Fibroblast of pulmonary artery (primary cell): Measurements from ENCODE around the gene SHC1.
A peak's percentile ranks its signal among the peaks of the same experiment; 100 is the strongest.

Source experiments
- DNase-seq: peaks from one replicate; pipeline ENCODE4 v3.0.0-alpha.2; 2010; ENCODE audit warnings: low read depth
- H3K4me3 ChIP-seq: replicated peaks from 2 replicates; pipeline ENCODE4 v1.5.1; 2011; ENCODE audit warnings: low read depth, mild to moderate bottlenecking, control low read depth, low read length, moderate library complexity
- TF ChIP-seq, protein P1 (sequence below): IDR thresholded peaks from 2 replicates; pipeline ENCODE4 v1.5.1; 2011; ENCODE audit warnings: mild to moderate bottlenecking, control low read depth, low read length, inconsistent platforms; ENCODE audit errors: missing control alignments

Gene SHC1

DNA sequence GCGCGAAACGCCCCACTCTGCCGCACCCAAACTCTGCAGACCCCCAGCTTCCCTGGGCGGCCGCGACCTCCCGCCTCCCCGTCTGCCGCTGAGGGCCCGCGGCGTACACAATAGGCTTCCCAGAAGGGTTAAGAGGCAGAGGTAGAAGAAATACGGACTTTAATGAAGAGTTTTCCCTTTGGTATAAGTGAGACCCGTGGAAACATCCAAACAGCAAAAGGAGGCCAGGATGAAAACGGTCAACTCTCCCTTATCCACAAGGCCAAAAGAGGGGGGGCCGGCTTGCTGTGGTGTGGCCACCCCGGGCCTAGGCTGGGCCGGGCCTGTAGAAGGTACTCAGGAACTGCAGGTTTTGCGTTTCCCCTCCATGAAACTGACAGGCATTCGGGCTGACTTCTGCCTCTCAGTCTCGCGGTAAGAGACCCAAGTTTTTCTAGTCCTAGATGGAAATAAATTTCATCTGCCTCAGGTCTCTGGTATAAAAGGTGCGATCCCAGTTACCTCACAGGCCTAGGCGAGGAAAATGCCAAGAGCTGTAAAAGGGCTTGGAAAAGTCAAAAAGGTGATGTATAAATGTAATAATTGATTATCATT is 8.3 kb downstream of the SHC1 start:
- TF ChIP-seq, protein P1, sequence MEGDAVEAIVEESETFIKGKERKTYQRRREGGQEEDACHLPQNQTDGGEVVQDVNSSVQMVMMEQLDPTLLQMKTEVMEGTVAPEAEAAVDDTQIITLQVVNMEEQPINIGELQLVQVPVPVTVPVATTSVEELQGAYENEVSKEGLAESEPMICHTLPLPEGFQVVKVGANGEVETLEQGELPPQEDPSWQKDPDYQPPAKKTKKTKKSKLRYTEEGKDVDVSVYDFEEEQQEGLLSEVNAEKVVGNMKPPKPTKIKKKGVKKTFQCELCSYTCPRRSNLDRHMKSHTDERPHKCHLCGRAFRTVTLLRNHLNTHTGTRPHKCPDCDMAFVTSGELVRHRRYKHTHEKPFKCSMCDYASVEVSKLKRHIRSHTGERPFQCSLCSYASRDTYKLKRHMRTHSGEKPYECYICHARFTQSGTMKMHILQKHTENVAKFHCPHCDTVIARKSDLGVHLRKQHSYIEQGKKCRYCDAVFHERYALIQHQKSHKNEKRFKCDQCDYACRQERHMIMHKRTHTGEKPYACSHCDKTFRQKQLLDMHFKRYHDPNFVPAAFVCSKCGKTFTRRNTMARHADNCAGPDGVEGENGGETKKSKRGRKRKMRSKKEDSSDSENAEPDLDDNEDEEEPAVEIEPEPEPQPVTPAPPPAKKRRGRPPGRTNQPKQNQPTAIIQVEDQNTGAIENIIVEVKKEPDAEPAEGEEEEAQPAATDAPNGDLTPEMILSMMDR = no peak
- peak overlapping the region; percentile 68 for H3K4me3 ChIP-seq
- no peak for DNase-seq

DNA sequence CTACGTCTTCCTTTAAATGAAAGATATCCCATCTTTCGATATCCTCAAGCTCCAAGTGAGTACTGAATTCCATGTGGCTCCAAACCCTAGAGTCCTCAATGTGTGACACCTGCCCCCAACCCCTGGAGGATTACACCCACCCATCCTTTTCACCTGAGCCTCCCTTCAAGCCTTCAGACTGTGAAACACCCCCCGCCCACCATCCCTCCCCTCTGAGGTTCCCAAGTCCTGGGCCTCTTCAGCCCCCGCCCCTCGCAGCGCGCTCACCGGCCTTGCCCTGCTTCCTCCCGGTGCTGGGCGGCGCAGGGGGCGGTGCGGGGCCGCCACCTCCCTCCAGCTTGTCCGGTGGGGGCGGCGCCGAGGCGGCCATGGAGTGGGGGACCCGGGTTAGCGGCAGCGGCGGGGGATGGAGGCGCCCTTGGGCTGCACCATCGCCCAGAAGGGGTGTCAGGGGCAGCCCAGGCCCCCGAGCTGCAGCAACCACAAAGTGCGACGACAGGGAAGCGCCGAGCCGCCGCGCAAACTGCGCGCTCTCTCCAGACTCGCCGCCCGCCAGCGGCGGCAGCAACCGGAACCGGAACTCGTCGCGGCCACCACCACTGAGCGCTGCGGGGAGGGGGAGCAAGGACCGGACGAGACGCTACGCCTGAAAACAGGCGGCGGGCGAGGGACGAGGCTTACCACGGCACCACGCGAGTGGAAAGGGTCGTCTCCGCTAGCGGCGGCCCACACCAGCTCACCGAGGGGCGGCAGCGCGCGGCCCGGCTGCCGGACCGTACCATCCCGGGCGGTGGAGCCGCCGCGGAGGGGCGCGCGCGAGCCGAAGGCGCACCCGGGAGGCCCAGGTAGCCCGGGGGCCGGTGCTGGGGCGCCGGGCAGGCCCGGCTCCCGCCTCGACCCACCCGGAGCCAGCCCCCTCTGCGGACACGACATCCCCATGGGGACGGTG is 9.1 kb downstream of the SHC1 start, which contains the start of gene PYGO2:
PYGO2 (minus strand) TSS at position 576 of the 949 bp plus-strand sequence; CDS start at position 370, 206 bp downstream.
- H3K4me3 ChIP-seq = peak within 1 kb of the TSS; percentile 68
- TF ChIP-seq, protein P1 = no peak
- peak; percentile 76 for DNase-seq

DNA sequence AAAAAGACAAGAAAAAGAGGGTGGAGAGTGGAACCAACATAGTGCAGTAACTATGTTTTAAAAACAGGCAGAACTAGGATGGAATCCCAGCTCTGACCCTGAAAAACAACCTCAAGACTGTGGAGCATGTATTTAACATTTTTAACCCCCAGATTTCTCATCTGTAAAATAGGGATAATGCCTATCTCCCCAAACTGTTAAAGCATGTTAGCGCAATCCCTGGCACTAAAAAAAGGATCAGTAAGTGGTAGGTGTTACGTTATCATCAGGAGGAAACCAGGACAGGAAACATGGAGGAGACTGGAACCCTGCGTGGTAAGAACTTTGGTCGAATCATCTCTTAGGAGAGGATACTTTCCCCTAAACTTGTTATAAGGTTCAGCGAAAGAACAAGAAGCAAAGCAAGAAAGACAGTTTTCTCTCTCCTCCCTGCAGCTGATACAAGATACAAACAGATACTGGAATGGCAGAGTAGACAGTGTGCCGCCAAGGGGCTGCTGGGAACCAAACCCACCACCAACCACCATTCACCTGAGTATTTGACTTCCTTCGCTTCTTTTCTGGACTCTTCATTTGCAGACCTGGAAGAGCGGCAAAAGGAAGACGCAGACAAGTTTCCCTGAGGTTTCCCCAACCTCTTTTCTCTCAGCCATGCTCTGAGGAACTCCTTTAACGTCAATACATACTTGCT is 10.0 kb downstream of the SHC1 start:
- TF ChIP-seq, protein P1 = no peak

DNA sequence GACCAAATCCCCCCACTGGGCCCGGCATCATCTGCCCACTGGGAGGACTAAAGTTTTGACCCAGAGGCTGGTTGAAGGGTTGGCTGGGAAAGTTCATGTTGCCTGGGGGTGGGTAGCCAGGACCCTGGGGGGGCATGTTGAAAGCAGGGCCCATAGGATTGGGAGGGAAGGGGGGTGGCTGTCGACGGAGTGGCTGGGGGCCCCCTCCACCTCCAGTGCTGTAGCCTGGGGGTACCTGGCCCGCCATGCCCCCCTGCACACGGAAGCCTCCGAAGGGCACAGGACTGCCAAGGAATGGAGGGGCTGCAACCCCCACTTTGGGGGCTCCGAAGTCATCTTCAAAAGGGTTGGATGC is 11.1 kb downstream of the SHC1 start:
- no peak for DNase-seq
- TF ChIP-seq, protein P1 = no peak
- no peak overlapping the region for H3K4me3 ChIP-seq

More for the DNA sequence above, 10.0 kb downstream of the SHC1 start:
- no peak for DNase-seq
- peak overlapping the region; percentile 68 for H3K4me3 ChIP-seq

GRCh38 chr1:154958681-154959425 is 11.7 kb downstream of the SHC1 start:
- DNase-seq = no peak
- H3K4me3 ChIP-seq = no peak overlapping the region
- TF ChIP-seq, protein P1 = no peak

DNA sequence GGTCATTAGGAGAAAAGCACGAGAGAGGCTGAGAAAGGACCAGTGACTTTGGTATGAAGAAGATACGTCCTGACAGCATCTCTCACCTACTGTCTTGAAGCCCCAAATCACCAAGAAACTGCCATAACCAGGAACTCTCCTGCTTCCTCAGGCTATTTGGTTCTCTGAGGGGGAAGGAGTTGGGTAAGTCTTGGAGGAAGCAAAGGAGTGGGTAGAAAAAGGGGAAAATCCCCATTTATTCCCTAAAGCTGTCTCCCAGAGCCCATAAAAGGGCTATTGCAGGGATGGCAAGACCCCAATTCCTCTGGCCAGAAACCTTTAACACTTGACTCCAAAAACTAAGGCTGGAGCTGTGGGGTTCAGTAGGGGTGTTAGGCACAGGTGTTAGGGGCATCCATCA is 12.5 kb downstream of the SHC1 start:
- DNase-seq = no peak
- no peak overlapping the region for H3K4me3 ChIP-seq
- TF ChIP-seq, protein P1 = no peak
